Measurements from ENCODE around the gene HOXA3. TPM values are rescaled to one million over a fixed set of nuclear protein-coding genes. Genes with fewer than 3 reads are reported as not detected.
A peak's percentile ranks its signal among the peaks of the same experiment; 100 is the strongest.

HOXA3 gene
- total RNA-seq, 4 donors from 2014 or later: 6.4 to 22.6 (median 10.3) TPM

GRCh38 chr7:27112955-27113949 is 39.1 kb downstream of the HOXA3 start:
- Histone ChIP-seq H3K4me1 (peaks cover 0 to 52% (median 22%) of the 10 kb centered on the region in 3 donors), H3K4me3 (peak overlapping the region; percentile 51 to 79), H3K27me3 (no peaks in the 10 kb centered on the region), H3K9me3 (no peaks in the 10 kb centered on the region), H3K36me3 (no peaks in the 10 kb centered on the region), H3K27ac (peak overlapping the region; percentile 90 to 99 (median 98))
- WGBS, 2 donors (ENCODE audit: low coverage in 1 of 2): 7 to 10% methylated on average over 3 to 7 of the region's 57 CpGs
- ATAC-seq: peak; percentile 2
- peak; percentile 23 to 64 for TF ChIP-seq POLR2A (IDR thresholded peaks at IDR 0.05)
- TF ChIP-seq EP300 (IDR thresholded peaks at IDR 0.05): no peak
- peak; percentile 90 for TF ChIP-seq POLR2AphosphoS5 (IDR thresholded peaks at IDR 0.05)

GRCh38 chr7:27112361-27112760 is 40.0 kb downstream of the HOXA3 start:
- WGBS, 2 donors (ENCODE audit: low coverage in 1 of 2): 10 to 12% methylated on average over 4 of the region's 4 CpGs
- Histone ChIP-seq H3K36me3 (no peaks in the 10 kb centered on the region), H3K4me1 (peaks cover 0 to 50% (median 21%) of the 10 kb centered on the region in 3 donors), H3K27ac (peak overlapping the region; percentile 94 to 99 (median 98)), H3K9me3 (no peaks in the 10 kb centered on the region), H3K4me3 (peak overlapping the region in 1 of 2 donors; percentile 79), H3K27me3 (no peaks in the 10 kb centered on the region)
- ATAC-seq: no peak
- TF ChIP-seq CTCF (IDR thresholded peaks at IDR 0.05) (no peak), POLR2A (IDR thresholded peaks at IDR 0.05) (no peak), POLR2AphosphoS5 (IDR thresholded peaks at IDR 0.05) (no peak), EP300 (IDR thresholded peaks at IDR 0.05) (no peak)

- ATAC-seq: no peak
- WGBS, 2 donors (ENCODE audit: low coverage in 1 of 2): 3 to 6% methylated on average over 4 of the region's 4 CpGs
- no peaks in the 10 kb centered on the region for H3K27me3 ChIP-seq
Observed at GRCh38 chr7:27111751-27112277, 40.6 kb downstream of the HOXA3 start.

GRCh38 chr7:27111042-27111750 is 41.2 kb downstream of the HOXA3 start:
- no peaks in the 10 kb centered on the region for H3K27me3 ChIP-seq
- no peaks in the 10 kb centered on the region for H3K9me3 ChIP-seq
- peak overlapping the region; percentile 94 to 99 (median 98) for H3K27ac ChIP-seq
- no peaks in the 10 kb centered on the region for H3K36me3 ChIP-seq
- peak; percentile 30 for ATAC-seq
- H3K4me1 ChIP-seq: peaks cover 0 to 61% (median 21%) of the 10 kb centered on the region in 3 donors
- TF ChIP-seq EP300 (IDR thresholded peaks at IDR 0.05) (no peak), POLR2A (IDR thresholded peaks at IDR 0.05) (no peak), CTCF (IDR thresholded peaks at IDR 0.05) (peak in 1 of 4 experiments; percentile 9), POLR2AphosphoS5 (IDR thresholded peaks at IDR 0.05) (peak; percentile 84)
- WGBS, 2 donors (ENCODE audit: low coverage in 1 of 2): 0% methylated on average over 3 to 5 of the region's 6 CpGs
- H3K4me3 ChIP-seq: peak overlapping the region; percentile 1 to 79

More at GRCh38 chr7:27111751-27112277, 40.6 kb downstream of the HOXA3 start:
- peak overlapping the region in 1 of 2 donors; percentile 79 for H3K4me3 ChIP-seq
- TF ChIP-seq CTCF (IDR thresholded peaks at IDR 0.05) (no peak), EP300 (IDR thresholded peaks at IDR 0.05) (no peak), POLR2AphosphoS5 (IDR thresholded peaks at IDR 0.05) (no peak), POLR2A (IDR thresholded peaks at IDR 0.05) (no peak)
- no peaks in the 10 kb centered on the region for H3K9me3 ChIP-seq
- H3K4me1 ChIP-seq: peaks cover 0 to 56% (median 21%) of the 10 kb centered on the region in 3 donors
- H3K27ac ChIP-seq: peak overlapping the region; percentile 94 to 99 (median 98)
- H3K36me3 ChIP-seq: no peaks in the 10 kb centered on the region

All from gastroesophageal sphincter (tissue), 4 donors.